HG03175 (cell line): ENCODE data around the gene TMEM158.

ENCODE experiments used
- ATAC-seq: cut with Tn5 transposase; IDR thresholded peaks from one replicate; pipeline ENCODE4 v1.9.1; 2021; ENCODE audit warnings: mild to moderate bottlenecking, moderate library complexity; ENCODE audit not compliant: unreplicated experiment

TMEM158 gene

GRCh38 chr3:45226206-45226915 is at the start of gene TMEM158:
Gene TMEM158 (minus strand): TSS chr3:45226287. CDS start chr3:45226027, 260 bp downstream.
- peak; percentile 47 for ATAC-seq

GRCh38 chr3:45275006-45275704 is 49.1 kb upstream of the TMEM158 start:
- no peak for ATAC-seq

GRCh38 chr3:45273681-45274515 is 47.8 kb upstream of the TMEM158 start:
- ATAC-seq: no peak

- no peak for ATAC-seq
These were observed 46.9 kb upstream of the TMEM158 start for GRCh38 chr3:45272828-45273470.

GRCh38 chr3:45272032-45272810 is 46.1 kb upstream of the TMEM158 start:
- ATAC-seq: no peak

- no peak for ATAC-seq
These were observed 43.9 kb upstream of the TMEM158 start for GRCh38 chr3:45269952-45270351.

GRCh38 chr3:45267097-45267496 is 41.0 kb upstream of the TMEM158 start:
- no peak for ATAC-seq

GRCh38 chr3:45261333-45262110 is 35.4 kb upstream of the TMEM158 start:
- ATAC-seq: no peak

GRCh38 chr3:45259133-45259532 is 33.0 kb upstream of the TMEM158 start:
- ATAC-seq: no peak

- no peak for ATAC-seq
These were observed 32.2 kb upstream of the TMEM158 start for GRCh38 chr3:45258317-45258716.

- no peak for ATAC-seq
These were observed 27.2 kb upstream of the TMEM158 start for GRCh38 chr3:45253316-45253715.

- ATAC-seq: no peak
These were observed 26.7 kb upstream of the TMEM158 start for GRCh38 chr3:45252826-45253225.

- ATAC-seq: no peak
These were observed 23.3 kb upstream of the TMEM158 start for GRCh38 chr3:45249391-45249790.

- ATAC-seq: no peak
These were observed 20.2 kb upstream of the TMEM158 start for GRCh38 chr3:45246241-45246640.

GRCh38 chr3:45244356-45244755 is 18.3 kb upstream of the TMEM158 start:
- no peak for ATAC-seq

GRCh38 chr3:45241206-45241605 is 15.1 kb upstream of the TMEM158 start:
- no peak for ATAC-seq

- no peak for ATAC-seq
These were observed 14.2 kb upstream of the TMEM158 start for GRCh38 chr3:45240292-45240691.

GRCh38 chr3:45239254-45239653 is 13.2 kb upstream of the TMEM158 start:
- no peak for ATAC-seq

- ATAC-seq: no peak
These were observed 10.9 kb upstream of the TMEM158 start for GRCh38 chr3:45236964-45237363.

- ATAC-seq: no peak
These were observed 9.3 kb upstream of the TMEM158 start for GRCh38 chr3:45235409-45235808.
